Uterus (tissue), 2 donors: Measurements from ENCODE around the gene PLEKHG2.

Experiments used
- POLR2A ChIP-seq, 2 donors: fragments of 450-650 bp; IDR thresholded peaks; one replicate each; pipeline ENCODE4 v1.6.1; 2016; ENCODE audit warnings: antibody characterized with exemption in 2 of 2, mild to moderate bottlenecking in 1 of 2, moderate library complexity in 1 of 2
- TF ChIP-seq, protein P1 (sequence below), 4 experiments: fragments of 200-600 bp in 2 of 4; fragments of 450-650 bp in 2 of 4; sonication (generic) in 2 of 4; IDR thresholded peaks; one replicate each; pipeline ENCODE4 v1.5.1; 2016 to 2019; ENCODE audit warnings: antibody characterized with exemption in 4 of 4, mild to moderate bottlenecking in 2 of 4, moderate library complexity in 1 of 4

DNA sequence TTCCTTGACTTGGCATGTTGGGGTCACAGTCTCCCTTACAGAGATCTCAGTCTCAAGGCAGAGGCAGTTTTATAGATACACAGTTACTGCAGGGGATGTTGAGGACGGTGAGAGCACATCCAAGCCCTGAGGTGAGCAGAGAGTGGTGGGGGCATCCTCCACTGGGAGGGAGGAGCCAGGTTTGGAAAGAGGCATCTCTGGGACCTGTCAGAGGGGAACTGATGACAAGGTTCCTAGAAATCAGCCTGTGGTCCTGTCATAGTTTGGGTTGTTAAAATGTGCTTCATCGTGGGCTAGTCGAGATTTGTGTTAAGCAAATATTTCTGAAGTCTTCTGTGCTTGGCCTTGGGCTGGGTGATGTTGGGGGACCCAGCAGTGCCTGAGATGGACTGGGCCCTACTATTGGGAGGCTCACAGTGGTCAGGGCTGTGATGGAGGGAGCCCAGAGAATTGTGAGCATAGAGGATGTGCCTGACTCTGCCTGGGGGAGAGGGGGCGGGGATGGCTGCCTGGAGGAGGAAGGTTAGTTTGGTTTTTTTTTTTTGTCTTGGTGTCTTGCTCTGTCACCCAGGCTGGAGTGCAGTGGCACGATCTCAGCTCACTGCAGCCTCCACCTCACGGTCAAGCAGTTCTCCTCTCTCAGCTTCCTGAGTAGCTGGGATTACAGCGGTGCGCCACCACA lies 36.8 kb downstream of the PLEKHG2 start:
- TF ChIP-seq, protein P1, sequence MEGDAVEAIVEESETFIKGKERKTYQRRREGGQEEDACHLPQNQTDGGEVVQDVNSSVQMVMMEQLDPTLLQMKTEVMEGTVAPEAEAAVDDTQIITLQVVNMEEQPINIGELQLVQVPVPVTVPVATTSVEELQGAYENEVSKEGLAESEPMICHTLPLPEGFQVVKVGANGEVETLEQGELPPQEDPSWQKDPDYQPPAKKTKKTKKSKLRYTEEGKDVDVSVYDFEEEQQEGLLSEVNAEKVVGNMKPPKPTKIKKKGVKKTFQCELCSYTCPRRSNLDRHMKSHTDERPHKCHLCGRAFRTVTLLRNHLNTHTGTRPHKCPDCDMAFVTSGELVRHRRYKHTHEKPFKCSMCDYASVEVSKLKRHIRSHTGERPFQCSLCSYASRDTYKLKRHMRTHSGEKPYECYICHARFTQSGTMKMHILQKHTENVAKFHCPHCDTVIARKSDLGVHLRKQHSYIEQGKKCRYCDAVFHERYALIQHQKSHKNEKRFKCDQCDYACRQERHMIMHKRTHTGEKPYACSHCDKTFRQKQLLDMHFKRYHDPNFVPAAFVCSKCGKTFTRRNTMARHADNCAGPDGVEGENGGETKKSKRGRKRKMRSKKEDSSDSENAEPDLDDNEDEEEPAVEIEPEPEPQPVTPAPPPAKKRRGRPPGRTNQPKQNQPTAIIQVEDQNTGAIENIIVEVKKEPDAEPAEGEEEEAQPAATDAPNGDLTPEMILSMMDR (IDR thresholded peaks at IDR 0.05): no peak
- no peak for TF ChIP-seq POLR2A (IDR thresholded peaks at IDR 0.05)
